Erythroblast (primary cell): Measurements from ENCODE around the gene TBX2.
"Not testable (repeated sequence)": the region's sequence is repeated elsewhere in the genome, so short reads cannot be mapped to it uniquely, and the experiment has no call there.

ENCODE experiments used
- DNase-seq, 2 experiments: peaks; one replicate each; lab custom pipeline; 2025; lab: John Stamatoyannopoulos, UW
- GATA1 ChIP-seq: IDR thresholded peaks from 2 replicates; pipeline ENCODE4 v1.6.1; 2011; ENCODE audit warnings: low read depth, mild to moderate bottlenecking, control low read depth, low read length, moderate library complexity
- POLR2A ChIP-seq: IDR thresholded peaks from 2 replicates; pipeline ENCODE4 v1.6.1; 2011; ENCODE audit warnings: mild to moderate bottlenecking, low read length

Gene TBX2

GRCh38 chr17:61442136-61442775 lies 42.6 kb downstream of the TBX2 start:
- no peak for TF ChIP-seq POLR2A
- TF ChIP-seq GATA1: no peak
- no peak for DNase-seq

DNA sequence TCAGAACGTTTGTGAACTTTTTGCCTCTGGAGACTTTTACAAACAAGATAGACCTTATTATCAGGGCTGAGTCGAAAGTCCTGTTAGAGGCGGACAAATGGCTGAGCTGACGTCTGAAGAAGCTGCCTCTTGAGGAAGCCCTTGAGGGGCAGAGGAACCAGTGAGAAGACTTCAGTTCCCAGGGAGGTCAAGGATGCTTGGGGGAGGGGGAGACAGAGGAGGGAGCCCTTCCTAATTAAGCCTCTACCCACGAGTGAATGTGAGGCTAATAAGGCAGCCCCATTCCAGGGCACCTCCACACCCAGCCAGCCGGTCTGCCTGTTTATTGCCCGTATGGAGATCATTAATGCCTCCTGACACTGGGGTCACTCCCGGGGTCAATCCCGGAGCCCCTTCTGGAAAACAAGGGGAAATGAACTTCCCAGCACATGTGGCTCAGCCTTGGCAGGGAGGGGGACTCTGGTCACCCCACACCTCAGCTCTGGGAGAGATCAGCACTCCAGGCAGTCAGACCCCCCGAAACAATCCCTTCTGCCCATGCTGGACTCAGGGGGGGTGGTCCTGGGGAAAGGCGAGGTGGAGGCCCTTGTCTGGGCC lies 43.3 kb downstream of the TBX2 start:
- no peak for DNase-seq
- TF ChIP-seq GATA1 (no peak), POLR2A (no peak)

- no peak for TF ChIP-seq GATA1
- TF ChIP-seq POLR2A: no peak
Measured at GRCh38 chr17:61443475-61443882, 43.8 kb downstream of the TBX2 start.

GRCh38 chr17:61444075-61444474 lies 44.4 kb downstream of the TBX2 start:
- TF ChIP-seq GATA1 (no peak), POLR2A (no peak)
- DNase-seq: no peak

More at GRCh38 chr17:61443475-61443882, 43.8 kb downstream of the TBX2 start:
- DNase-seq: no peak

DNA sequence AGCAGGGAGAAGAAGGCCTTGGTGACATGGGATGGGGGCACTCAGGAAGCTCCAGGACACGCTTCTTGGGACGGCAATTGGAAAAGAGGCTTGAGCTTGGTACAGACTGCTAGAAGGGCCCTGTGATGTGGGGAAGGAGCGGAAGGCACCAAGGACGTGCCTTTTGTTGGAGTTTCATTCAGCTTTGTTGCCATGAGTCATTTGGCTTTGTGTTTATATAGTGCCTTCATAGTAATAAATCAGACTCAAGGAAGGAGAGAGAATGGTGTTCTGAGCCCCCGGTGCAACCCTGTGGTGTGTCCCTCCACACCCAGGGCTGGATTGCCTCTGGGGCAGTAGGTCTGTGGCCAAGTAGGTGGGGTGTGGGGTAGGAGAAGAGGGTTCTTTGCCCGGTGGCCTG lies 45.2 kb downstream of the TBX2 start:
- TF ChIP-seq GATA1 (no peak), POLR2A (no peak)
- DNase-seq: no peak

GRCh38 chr17:61447358-61447757 lies 47.7 kb downstream of the TBX2 start:
- TF ChIP-seq POLR2A (no peak), GATA1 (no peak)
- DNase-seq: no peak

DNA sequence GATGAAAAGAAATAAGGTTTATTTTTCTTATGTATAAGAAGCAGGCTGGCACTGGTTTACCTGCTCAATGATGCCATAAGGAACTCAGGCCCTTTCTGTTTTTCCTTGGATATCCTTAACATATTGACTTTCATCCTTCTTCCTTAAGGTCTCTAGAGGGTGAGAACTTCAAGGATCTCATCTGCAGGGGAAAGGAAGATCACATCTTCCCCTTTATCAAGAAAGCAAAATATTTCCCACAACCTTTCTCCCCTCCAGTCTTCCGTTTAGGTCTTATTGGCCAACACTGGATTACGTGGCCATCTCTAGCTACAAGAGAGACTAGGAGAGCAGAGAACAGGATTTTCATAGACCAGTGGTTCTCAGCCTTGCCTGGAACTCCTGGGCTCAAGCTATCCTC lies 48.4 kb downstream of the TBX2 start:
- DNase-seq: no peak
- TF ChIP-seq POLR2A: no peak
- no peak for TF ChIP-seq GATA1

DNA sequence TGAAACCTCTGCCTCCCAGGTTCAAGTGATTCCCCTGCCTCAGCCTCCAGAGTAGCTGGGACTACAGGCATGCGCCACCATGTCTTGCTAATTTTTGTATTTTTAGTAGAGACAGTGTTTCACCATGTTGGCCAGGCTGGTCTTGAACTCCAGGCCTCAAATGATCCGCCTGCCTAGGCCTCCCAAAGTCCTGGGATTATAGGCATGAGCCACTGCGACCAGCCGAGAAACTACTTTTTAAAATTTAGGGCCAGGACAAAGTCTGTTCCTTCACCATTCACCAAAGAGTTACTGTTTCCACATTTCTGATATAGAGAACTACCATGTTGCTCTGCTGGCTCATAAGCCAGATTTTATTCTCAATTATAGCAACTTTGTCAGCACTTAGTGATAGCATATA lies 49.5 kb downstream of the TBX2 start:
- DNase-seq: not testable (repeated sequence)

DNA sequence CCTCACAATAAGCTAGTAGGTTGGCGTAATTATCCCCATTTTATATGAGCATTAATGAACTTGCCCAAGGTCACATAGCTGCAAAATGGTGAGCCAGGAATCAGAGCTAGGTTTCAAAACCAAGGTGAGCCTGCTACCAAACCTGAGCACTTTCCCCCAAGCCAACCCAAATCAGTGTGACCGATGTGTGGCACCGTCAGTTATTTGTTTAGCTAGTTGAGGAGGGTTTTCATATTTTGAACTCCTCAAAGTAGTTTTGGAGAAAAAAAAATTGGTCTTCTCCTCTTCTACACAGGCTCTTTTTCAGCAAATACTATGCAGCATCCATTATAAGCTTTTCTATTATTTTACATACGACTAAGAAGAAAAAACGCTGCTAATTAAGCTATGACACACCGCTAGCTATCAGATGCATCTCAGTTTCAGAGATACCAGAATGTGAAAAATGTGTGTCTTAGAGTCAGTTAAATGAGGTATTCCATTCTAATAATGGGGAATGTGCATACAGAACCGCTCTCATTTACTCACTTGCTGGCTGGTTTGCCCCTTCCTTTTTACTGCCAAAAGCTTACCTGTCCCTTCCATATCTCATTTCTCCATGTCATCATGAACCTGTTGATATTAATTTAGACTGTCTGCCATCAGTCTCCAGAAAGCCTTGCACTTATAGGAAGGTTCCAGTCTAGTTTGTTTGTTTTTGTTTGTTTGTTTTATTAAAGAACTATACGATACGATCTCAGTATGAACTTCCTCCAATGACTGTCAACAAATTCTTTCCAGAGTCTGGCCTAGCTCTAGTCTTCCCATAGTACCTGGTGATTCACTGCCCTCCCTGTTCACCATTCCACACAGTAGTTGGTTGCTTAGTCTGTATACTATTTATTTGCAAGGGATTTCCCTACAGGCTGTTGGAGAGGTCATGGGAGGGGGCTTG lies 50.3 kb downstream of the TBX2 start:
- no peak for TF ChIP-seq POLR2A
- TF ChIP-seq GATA1: no peak
- no peak for DNase-seq

DNA sequence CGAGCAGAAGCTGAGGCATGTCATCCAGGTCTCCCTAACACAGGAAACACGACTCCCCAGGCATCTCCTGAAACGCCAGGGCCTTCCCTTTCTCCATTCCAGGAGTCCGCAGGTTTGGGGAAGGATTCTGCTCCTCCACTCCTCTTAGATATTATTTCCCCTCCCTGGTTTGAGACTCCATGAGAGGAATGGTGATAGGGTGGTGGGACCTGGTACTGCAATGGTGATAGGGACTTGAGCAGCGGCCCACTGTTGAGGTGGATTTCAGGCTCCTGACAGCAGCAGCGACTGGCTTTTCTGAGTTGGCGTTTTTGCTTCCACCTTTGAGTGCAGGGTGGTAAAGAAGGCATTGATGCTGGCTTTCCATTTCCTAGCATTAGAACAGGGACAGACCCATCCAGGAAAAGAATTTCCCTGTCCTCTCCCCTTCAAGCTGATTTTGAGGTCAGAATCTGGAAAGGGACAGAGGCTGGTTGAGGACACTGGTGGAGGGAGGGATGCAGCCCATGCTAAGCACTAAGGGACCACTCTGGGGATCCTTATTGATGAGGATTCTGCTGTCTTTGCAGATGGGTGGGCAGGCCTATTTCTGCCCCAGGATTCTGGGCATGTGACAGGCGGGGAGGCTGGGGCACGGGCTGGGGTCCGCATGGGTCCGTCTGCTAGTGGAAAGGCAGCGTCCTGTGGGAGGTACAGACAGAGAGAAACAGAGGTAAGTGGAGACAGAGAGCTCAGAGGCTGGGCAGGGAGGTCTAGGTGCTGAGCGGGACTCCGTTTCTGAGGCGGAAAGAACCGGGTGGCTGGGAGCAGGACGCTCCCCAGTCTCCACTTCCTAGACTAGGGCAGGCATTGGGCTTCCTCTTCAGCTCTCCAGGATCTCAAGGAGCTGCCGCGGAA lies 51.2 kb downstream of the TBX2 start:
- TF ChIP-seq GATA1 (no peak), POLR2A (no peak)
- no peak for DNase-seq

DNA sequence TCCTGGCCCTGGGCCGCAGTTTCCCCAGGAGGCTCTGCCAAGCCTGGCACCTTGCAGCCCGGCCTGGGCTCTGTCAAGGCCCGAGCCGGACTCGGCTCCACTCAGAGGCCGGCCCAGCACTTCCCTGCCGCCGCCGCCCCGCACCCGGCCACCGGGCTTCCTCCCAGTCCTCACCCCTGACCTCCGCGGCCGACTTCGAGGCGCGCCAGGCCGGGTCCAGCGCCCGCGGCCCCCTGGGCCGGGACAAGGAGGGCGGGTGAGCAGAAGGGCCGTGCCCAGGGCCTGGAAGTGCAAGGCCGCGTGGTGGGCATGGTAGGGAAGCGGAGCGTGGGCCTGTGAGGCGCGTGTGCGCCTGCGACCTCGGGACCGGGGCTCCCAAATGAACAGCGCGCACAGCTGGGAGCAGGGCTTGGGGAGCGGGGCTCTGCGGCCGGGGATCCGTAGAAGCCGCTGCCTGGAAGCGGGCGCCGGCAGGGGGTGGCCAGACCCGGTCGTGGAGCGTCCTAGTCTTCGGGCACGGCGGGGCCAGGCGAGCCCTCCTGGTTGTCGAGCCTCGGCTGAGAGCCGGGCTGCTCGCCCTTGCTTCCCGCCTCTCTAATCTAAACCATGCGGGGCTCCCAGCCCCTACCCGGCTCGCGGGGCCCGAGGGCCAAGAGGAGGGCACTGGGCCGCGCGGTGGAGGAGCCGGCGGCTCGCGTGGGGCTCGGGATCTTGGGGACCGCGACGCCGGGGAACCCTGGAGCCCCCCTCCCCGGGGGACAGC lies 52.1 kb downstream of the TBX2 start:
- no peak for TF ChIP-seq POLR2A
- TF ChIP-seq GATA1: no peak
- DNase-seq: no peak

- no peak for DNase-seq
- TF ChIP-seq POLR2A: no peak
- TF ChIP-seq GATA1: no peak
Measured at GRCh38 chr17:61452301-61453290, 53.0 kb downstream of the TBX2 start, which contains the start of gene TBX4. TSS of gene TBX4 (plus strand) at chr17:61452422. CDS start at chr17:61456491, 4,069 bp downstream.
